LNCAP (cell line): ENCODE measurements around the gene LCN1.

ENCODE experiments used
- CTCF ChIP-seq: fragments of 450-650 bp; IDR thresholded peaks from 2 replicates; pipeline ENCODE4 v1.5.1; 2017; ENCODE audit warnings: mild to moderate bottlenecking

Gene LCN1

DNA sequence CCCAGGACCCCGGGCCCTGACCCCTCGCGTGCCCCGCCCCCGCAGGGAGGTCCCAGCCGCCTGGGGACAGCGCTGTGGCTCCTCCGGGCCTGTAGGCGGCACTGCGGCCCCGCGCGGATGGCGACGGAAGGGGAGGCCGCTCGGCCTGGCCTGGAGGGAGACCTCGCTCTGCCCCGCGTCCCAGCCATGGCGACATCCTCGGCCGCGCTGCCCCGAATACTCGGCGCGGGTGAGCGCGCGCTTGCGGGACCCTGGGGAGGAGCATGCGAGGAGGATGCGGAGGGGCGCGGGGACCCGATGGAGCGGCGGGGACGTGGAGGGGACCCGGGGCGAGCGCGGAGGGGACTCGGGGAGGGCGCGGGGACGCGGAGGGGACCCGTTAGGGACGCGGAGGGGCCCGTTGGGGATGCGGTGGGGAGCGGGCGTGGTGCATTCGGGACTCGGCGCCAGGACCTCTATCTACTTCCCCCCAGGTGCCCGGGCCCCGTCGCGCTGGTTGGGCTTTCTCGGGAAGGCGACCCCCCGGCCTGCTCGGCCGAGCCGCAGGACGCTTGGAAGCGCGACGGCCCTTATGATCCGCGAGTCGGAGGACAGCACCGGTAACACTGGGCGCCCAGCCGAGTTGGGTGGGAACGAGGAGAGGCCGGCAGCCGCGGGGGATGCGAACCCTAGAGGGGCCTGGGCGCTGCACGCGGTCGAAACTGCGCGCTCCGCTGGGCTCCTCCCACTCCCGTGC lies 20.5 kb upstream of the LCN1 start, which contains the start of gene MRPS2:
Gene MRPS2 (plus strand): TSS at position 158 of the 736 bp plus-strand sequence. CDS start 29 bp downstream, at position 187.
- peak; percentile 95 for TF ChIP-seq CTCF

DNA sequence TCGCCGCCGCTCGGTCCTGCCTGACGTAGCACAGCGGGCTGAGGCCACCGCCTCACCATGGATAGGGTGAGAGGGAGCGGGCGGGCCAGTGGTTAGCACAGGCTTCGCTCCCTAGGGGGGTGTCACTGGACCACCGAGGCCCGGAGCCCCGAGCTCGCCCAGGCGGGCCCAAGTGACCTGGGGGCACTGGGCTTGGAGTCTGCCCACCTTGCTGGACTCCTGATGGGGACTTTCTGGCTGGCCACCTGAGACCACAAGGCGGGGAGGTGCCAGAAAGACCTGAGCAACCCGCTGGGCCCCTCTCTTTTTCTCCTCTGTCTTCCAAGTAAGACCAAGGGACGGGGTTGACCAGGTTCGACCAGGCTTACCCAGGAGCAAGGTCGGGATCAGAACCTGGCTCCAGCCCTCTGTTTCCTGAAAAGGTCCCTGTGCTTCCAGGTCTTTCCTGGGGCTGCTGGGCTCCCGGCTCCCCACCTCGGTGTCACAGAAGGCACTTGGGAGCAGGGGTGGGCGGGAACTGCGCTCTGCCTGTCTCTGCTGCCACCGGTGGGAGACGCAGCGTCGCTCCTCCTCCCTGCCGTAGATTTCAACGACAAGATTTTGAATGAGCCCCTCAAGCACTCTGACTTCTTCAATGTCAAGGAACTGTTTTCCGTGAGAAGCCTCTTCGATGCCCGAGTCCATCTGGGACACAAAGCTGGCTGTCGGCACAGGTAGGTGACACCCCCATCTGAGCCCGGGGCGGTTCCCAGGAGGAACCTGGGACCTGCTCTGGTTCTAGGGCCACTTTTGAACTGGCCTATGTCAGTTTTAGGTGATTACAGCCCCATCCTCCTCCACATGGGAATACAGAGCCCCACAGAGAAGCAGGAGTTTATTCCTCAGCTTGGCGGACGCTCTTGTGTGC lies 19.7 kb upstream of the LCN1 start:
- TF ChIP-seq CTCF, result no peak

- TF ChIP-seq CTCF, result no peak
These were observed 18.9 kb upstream of the LCN1 start for GRCh38 chr9:135502168-135502872.

DNA sequence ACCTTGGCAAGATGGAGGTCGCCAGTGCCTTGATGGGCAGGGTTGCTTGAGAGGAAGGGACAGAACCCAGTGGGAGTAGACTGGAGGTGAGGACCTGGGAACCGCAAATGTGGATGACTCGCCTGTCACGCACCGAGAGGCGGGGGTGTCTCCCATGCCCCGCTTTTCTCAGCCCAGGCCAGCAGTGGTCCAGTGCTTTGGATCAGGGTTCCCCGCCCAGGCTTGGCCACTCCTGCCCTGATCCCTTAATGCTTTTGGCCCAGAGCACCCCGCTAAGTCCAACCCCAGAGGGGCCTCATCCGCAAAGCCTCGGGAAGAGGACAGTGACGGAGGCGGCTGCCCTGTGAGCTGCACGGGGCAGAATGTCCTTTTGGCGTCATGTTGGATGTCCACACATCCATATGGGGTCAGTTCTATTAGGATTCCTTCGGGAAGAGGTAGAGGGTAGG lies 18.3 kb upstream of the LCN1 start:
- TF ChIP-seq CTCF, result no peak

- no peak for TF ChIP-seq CTCF
These were observed 17.6 kb upstream of the LCN1 start for GRCh38 chr9:135503371-135504261.

- peak; percentile 93 for TF ChIP-seq CTCF
These were observed 16.7 kb upstream of the LCN1 start for GRCh38 chr9:135504262-135505243.
